WTC11 (cell line): ENCODE data around the gene SLC15A5. TPM values are rescaled to one million over a fixed set of nuclear protein-coding genes. Genes with fewer than 3 reads are reported as not detected.

Source experiments
- ATAC-seq: fragments of 200-7000 bp; cut with Tn5 transposase; 2 replicates; pipeline ENCODE4 v1.10.0; 2021; ENCODE audit warnings: mild to moderate bottlenecking, moderate library complexity
- CTCF ChIA-PET: fragments of 300-600 bp; sonication (Branson Sonifier 250); formaldehyde crosslinking; loops from one replicate; lab custom pipeline; 2021; ENCODE audit warnings: antibody characterized with exemption; lab: Charles Lee
- POLR2A ChIA-PET: fragments of 350-600 bp; sonication (Branson Sonifier 250); formaldehyde crosslinking; loops from one replicate; lab custom pipeline; 2021; ENCODE audit warnings: antibody characterized with exemption; lab: Charles Lee
- DNase-seq: peaks from one replicate; pipeline ENCODE4 v3.0.0; 2021; ENCODE audit warnings: low spot score
- H3K27ac Mint-ChIP-seq: 2 replicates; pipeline ENCODE4 v1.8.0; 2021; ENCODE audit warnings: mixed read lengths
- H3K27me3 Mint-ChIP-seq: 2 replicates; pipeline ENCODE4 v1.8.0; 2021; ENCODE audit warnings: low read depth, mild to moderate bottlenecking, moderate library complexity, mixed read lengths
- H3K36me3 Mint-ChIP-seq: 2 replicates; pipeline ENCODE4 v1.8.0; 2021; ENCODE audit warnings: mixed read lengths
- H3K4me1 Mint-ChIP-seq: 2 replicates; pipeline ENCODE4 v1.8.0; 2022; ENCODE audit warnings: mixed read lengths
- H3K4me3 Mint-ChIP-seq: 2 replicates; pipeline ENCODE4 v1.8.0; 2021; ENCODE audit warnings: mild to moderate bottlenecking, moderate library complexity, mixed read lengths
- H3K9me3 Mint-ChIP-seq: 2 replicates; pipeline ENCODE4 v1.8.0; 2021; ENCODE audit warnings: mixed read lengths
- AFF4 ChIP-seq: sonication (generic); formaldehyde crosslinking; IDR thresholded peaks from 2 replicates; pipeline ENCODE4 v1.8.1; 2023; ENCODE audit warnings: mild to moderate bottlenecking, missing genetic modification reagents, borderline replicate concordance
- CREB1 ChIP-seq: sonication (generic); formaldehyde crosslinking; IDR thresholded peaks from 2 replicates; pipeline ENCODE4 v1.8.0; 2023; ENCODE audit warnings: mild to moderate bottlenecking, missing genetic modification reagents
- ESRRA ChIP-seq: sonication (generic); formaldehyde crosslinking; IDR thresholded peaks from 2 replicates; pipeline ENCODE4 v1.8.1; 2022; ENCODE audit warnings: mild to moderate bottlenecking, missing genetic modification reagents, borderline replicate concordance
- ETV6 ChIP-seq: sonication (generic); formaldehyde crosslinking; IDR thresholded peaks from 2 replicates; pipeline ENCODE4 v1.8.1; 2022; ENCODE audit warnings: mild to moderate bottlenecking, missing genetic modification reagents
- FOXJ3 ChIP-seq: sonication (generic); formaldehyde crosslinking; IDR thresholded peaks from 2 replicates; pipeline ENCODE4 v1.9.0; 2021; ENCODE audit warnings: missing genetic modification reagents, mild to moderate bottlenecking, borderline replicate concordance
- FOXP1 ChIP-seq: sonication (generic); formaldehyde crosslinking; IDR thresholded peaks from 2 replicates; pipeline ENCODE4 v1.8.0; 2022; ENCODE audit warnings: missing genetic modification reagents, mild to moderate bottlenecking, moderate library complexity, borderline replicate concordance
- HMGXB4 ChIP-seq: sonication (generic); formaldehyde crosslinking; IDR thresholded peaks from 2 replicates; pipeline ENCODE4 v1.8.1; 2023; ENCODE audit warnings: mild to moderate bottlenecking, moderate library complexity, missing genetic modification reagents
- IRF1 ChIP-seq: sonication (generic); formaldehyde crosslinking; IDR thresholded peaks from 2 replicates; pipeline ENCODE4 v1.8.0; 2023; ENCODE audit warnings: missing genetic modification reagents
- RELA ChIP-seq: sonication (generic); formaldehyde crosslinking; IDR thresholded peaks from 2 replicates; pipeline ENCODE4 v1.8.1; 2022; ENCODE audit warnings: missing genetic modification reagents, mild to moderate bottlenecking, borderline replicate concordance
- TP53 ChIP-seq: sonication (generic); formaldehyde crosslinking; IDR thresholded peaks from 2 replicates; pipeline ENCODE4 v1.8.1; 2023; ENCODE audit warnings: mild to moderate bottlenecking, missing genetic modification reagents
- ZNF281 ChIP-seq: sonication (generic); formaldehyde crosslinking; IDR thresholded peaks from 2 replicates; pipeline ENCODE4 v1.8.0; 2023; ENCODE audit warnings: mild to moderate bottlenecking, missing genetic modification reagents
- ZNF532 ChIP-seq: fragments of 250-450 bp; sonication (Bioruptor Pico); IDR thresholded peaks from 2 replicates; pipeline ENCODE4 v1.9.0; 2021; ENCODE audit warnings: mild to moderate bottlenecking, borderline replicate concordance
- total RNA-seq: library from RNA; stranded (reverse); gene quantifications from 3 replicates; pipeline ENCODE4 v1.2.3, GENCODE V29; 2021

The SLC15A5 gene
- total RNA-seq, 1 experiment from 2014 or later: not detected

GRCh38 chr12:16261944-16262475, 15.5 kb downstream of the SLC15A5 start (continued):
- TF ChIP-seq HMGXB4 (CRISPR knock-in tag) (no peak), RELA (CRISPR knock-in tag) (no peak), CREB1 (CRISPR knock-in tag) (no peak), FOXJ3 (no peak), AFF4 (CRISPR knock-in tag) (no peak), FOXP1 (CRISPR knock-in tag) (no peak), ETV6 (CRISPR knock-in tag) (no peak), IRF1 (CRISPR knock-in tag) (no peak), ESRRA (CRISPR knock-in tag) (no peak), ZNF532 (CRISPR knock-in tag) (no peak)

- no peak overlapping the region for H3K27ac Mint-ChIP-seq
- no peak for TF ChIP-seq ZNF281
- no peak for TF ChIP-seq TP53 (CRISPR knock-in tag)
- TF ChIP-seq, all 79 proteins: peak for 0
- no peaks in the 10 kb centered on the region for H3K4me1 Mint-ChIP-seq
- ATAC-seq (no peak), DNase-seq (no peak)
- CTCF ChIA-PET: no interaction called here
- H3K9me3 Mint-ChIP-seq: peaks cover 28% of the 10 kb centered on the region
- H3K4me3 Mint-ChIP-seq: no peak overlapping the region
- H3K36me3 Mint-ChIP-seq: peaks cover 21% of the 10 kb centered on the region
- H3K27me3 Mint-ChIP-seq: no peaks in the 10 kb centered on the region; the same call in 1 of the 2 replicates
- POLR2A ChIA-PET: no interaction called here
Measured at GRCh38 chr12:16260206-16260605, 17.3 kb downstream of the SLC15A5 start.
